IMR-90 (cell line): ENCODE measurements around the gene GRIK3.

ENCODE experiments used
- CTCF ChIP-seq: conservative IDR thresholded peaks from 2 replicates; pipeline ENCODE4 v1.5.1; 2012; ENCODE audit warnings: mild to moderate bottlenecking, low read depth, low read length, improper control_type of control experiment
- POLR2A ChIP-seq: IDR thresholded peaks from 2 replicates; pipeline ENCODE4 v1.6.1; 2012; ENCODE audit warnings: mild to moderate bottlenecking, low read depth, low read length

GRCh38 chr1:36796733-36797132 is 237.6 kb downstream of the GRIK3 start:
- TF ChIP-seq CTCF (no peak), POLR2A (no peak)
